Measurements from ENCODE around the gene DPEP2.

DNA sequence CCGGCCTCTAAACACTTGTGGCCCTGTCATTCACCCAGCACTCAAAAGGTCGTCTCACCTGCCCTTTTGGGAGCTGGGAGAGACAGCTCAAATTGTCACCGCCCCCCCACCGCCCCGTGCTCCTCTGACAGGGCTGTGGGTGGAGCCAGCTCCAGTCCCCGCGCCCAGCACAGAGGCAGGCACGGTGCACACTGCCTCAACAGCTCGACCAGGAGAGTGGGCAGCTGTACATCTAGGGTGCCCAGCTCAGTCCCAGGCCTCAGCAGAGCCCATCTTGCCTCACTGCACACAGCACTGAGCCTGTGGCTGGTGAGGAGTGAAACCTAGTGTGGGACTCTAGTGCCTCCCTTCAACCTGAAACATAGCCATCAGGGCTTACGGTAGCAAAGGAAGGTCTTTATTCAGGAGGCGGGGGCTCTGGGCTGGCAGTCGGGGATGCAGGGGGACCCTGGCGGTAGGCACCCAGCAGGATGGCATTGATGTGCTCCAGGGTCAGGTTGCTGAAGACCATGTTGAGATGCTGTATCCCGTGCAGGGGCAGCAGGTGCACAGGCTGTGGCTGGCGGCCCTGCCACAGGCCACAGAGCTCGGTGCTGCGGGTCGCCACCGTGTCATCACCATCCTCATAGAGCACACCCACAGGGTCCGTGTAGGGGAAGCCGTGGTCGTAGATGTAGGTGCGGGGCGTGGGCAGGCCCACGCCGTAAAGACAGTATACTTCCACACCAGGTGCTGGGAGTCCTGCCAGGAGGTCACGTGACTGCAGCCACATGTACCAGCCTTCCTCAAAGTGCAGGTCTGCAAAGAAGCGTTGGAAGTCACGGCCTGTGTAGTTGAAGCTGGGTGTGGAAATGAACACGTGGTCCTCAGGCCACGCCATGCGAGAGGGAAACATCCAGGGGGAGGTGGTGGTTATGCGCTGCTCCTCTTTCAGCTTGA is 59.5 kb downstream of the DPEP2 start:
- TF ChIP-seq, protein P1, sequence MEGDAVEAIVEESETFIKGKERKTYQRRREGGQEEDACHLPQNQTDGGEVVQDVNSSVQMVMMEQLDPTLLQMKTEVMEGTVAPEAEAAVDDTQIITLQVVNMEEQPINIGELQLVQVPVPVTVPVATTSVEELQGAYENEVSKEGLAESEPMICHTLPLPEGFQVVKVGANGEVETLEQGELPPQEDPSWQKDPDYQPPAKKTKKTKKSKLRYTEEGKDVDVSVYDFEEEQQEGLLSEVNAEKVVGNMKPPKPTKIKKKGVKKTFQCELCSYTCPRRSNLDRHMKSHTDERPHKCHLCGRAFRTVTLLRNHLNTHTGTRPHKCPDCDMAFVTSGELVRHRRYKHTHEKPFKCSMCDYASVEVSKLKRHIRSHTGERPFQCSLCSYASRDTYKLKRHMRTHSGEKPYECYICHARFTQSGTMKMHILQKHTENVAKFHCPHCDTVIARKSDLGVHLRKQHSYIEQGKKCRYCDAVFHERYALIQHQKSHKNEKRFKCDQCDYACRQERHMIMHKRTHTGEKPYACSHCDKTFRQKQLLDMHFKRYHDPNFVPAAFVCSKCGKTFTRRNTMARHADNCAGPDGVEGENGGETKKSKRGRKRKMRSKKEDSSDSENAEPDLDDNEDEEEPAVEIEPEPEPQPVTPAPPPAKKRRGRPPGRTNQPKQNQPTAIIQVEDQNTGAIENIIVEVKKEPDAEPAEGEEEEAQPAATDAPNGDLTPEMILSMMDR (IDR thresholded peaks at IDR 0.05; ENCODE audit: insufficient read depth, low read depth, low read length): no peak
- no peak for TF ChIP-seq EZH2 (IDR thresholded peaks at IDR 0.05; ENCODE audit: insufficient read depth, low read length)
